ENCODE results near the gene BCAP31.

GRCh38 chrX:153669901-153670731 lies 54.1 kb downstream of the BCAP31 start:
- TF ChIP-seq, protein P1, sequence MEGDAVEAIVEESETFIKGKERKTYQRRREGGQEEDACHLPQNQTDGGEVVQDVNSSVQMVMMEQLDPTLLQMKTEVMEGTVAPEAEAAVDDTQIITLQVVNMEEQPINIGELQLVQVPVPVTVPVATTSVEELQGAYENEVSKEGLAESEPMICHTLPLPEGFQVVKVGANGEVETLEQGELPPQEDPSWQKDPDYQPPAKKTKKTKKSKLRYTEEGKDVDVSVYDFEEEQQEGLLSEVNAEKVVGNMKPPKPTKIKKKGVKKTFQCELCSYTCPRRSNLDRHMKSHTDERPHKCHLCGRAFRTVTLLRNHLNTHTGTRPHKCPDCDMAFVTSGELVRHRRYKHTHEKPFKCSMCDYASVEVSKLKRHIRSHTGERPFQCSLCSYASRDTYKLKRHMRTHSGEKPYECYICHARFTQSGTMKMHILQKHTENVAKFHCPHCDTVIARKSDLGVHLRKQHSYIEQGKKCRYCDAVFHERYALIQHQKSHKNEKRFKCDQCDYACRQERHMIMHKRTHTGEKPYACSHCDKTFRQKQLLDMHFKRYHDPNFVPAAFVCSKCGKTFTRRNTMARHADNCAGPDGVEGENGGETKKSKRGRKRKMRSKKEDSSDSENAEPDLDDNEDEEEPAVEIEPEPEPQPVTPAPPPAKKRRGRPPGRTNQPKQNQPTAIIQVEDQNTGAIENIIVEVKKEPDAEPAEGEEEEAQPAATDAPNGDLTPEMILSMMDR (IDR thresholded peaks at IDR 0.05) = no peak
- no peak for TF ChIP-seq EZH2 (IDR thresholded peaks at IDR 0.05; ENCODE audit: borderline replicate concordance, insufficient read depth, low read depth, low read length, poor library complexity, severe bottlenecking)
